CD4-positive, alpha-beta T cell (primary cell): ENCODE data around the gene NFYC. TPM values are rescaled to one million over a fixed set of nuclear protein-coding genes. Genes with fewer than 3 reads are reported as not detected.

ENCODE experiments used
- ATAC-seq: fragments of 200-7000 bp; cut with Tn5 transposase; one replicate; pipeline ENCODE4 v1.10.0; 2022; ENCODE audit warnings: mild to moderate bottlenecking; ENCODE audit not compliant: poor library complexity
- CTCF ChIA-PET: fragments of 350-600 bp; sonication (Branson Sonifier 250); formaldehyde crosslinking; loops from one replicate; lab custom pipeline; 2021; ENCODE audit warnings: antibody characterized with exemption, inconsistent platforms; lab: Charles Lee
- POLR2A ChIA-PET: fragments of 350-600 bp; sonication (Branson Sonifier 250); formaldehyde crosslinking; loops from one replicate; lab custom pipeline; 2021; ENCODE audit warnings: antibody characterized with exemption, inconsistent platforms; lab: Charles Lee
- DNase-seq, 14 experiments: peaks; one replicate each; pipeline ENCODE4 v3.0.0-alpha.2; 2013 to 2020; ENCODE audit warnings: mixed read lengths in 2 of 14
- H3K27ac ChIP-seq, 2 donors: one replicate each; pipeline versions ENCODE4 v1.5.1 to v1.7.0; 2013; ENCODE audit warnings: low read length in 2 of 2, low read depth in 1 of 2, mild to moderate bottlenecking in 1 of 2
- H3K27me3 ChIP-seq, 2 experiments: 1 replicate in 1 of 2; 2 replicates in 1 of 2; pipeline versions ENCODE4 v1.6.1 to v1.7.0; 2013; ENCODE audit warnings: low read length in 2 of 2, control low read depth in 1 of 2, mild to moderate bottlenecking in 1 of 2, moderate library complexity in 1 of 2; ENCODE audit not compliant: insufficient read depth in 2 of 2, control insufficient read depth in 1 of 2
- H3K36me3 ChIP-seq: one replicate; pipeline ENCODE4 v1.6.1; 2013; ENCODE audit warnings: low read length, control low read depth; ENCODE audit not compliant: insufficient read depth
- H3K4me1 ChIP-seq: one replicate; pipeline ENCODE4 v1.6.1; 2013; ENCODE audit warnings: low read length, control low read depth; ENCODE audit not compliant: insufficient read depth
- H3K4me3 ChIP-seq: one replicate; pipeline ENCODE4 v1.5.1; 2013; ENCODE audit warnings: mild to moderate bottlenecking, low read length, moderate library complexity
- H3K9me3 ChIP-seq, 2 experiments: 1 replicate in 1 of 2; 2 replicates in 1 of 2; pipeline versions ENCODE4 v1.6.1 to v1.7.0; 2013; ENCODE audit warnings: low read length in 2 of 2, mild to moderate bottlenecking in 2 of 2, control low read depth in 1 of 2, moderate library complexity in 1 of 2; ENCODE audit not compliant: control insufficient read depth in 1 of 2, insufficient read depth in 1 of 2
- H3K27ac Mint-ChIP-seq: one replicate; pipeline ENCODE4 v1.8.0; 2020; ENCODE audit warnings: mixed read lengths
- H3K27me3 Mint-ChIP-seq: one replicate; pipeline ENCODE4 v1.8.0; 2021; ENCODE audit warnings: mixed read lengths
- H3K36me3 Mint-ChIP-seq: one replicate; pipeline ENCODE4 v1.8.0; 2021; ENCODE audit warnings: low read depth, mixed read lengths
- H3K4me1 Mint-ChIP-seq: one replicate; pipeline ENCODE4 v1.8.0; 2021; ENCODE audit warnings: low read depth, mixed read lengths
- H3K4me3 Mint-ChIP-seq: one replicate; pipeline ENCODE4 v1.8.0; 2020; ENCODE audit warnings: mild to moderate bottlenecking, mixed read lengths
- H3K9me3 Mint-ChIP-seq: one replicate; pipeline ENCODE4 v1.8.0; 2020; ENCODE audit warnings: mixed read lengths
- CTCF ChIP-seq: fragments of 200-600 bp; IDR thresholded peaks from one replicate; pipeline ENCODE4 v1.8.0; 2022; ENCODE audit warnings: antibody characterized with exemption, mild to moderate bottlenecking
- intact Hi-C, 2 experiments: fragments of 100-400 bp; cut with DNase I in 1 of 2; cut with micrococcal nuclease in 1 of 2; formaldehyde crosslinking; loops; one replicate each; pipeline versions ENCODE4 v1.15.1 to v1.9.0; 2023 to 2025; cut with DNase I, micrococcal nuclease
- total RNA-seq, 174 experiments: library from RNA in 2 of 174; stranded (reverse) in 2 of 174; gene quantifications; one replicate each; pipeline ENCODE4 v1.2.3 and lab custom pipeline; 2021 to 2026

NFYC gene
- total RNA-seq, 2 experiments from 2014 or later, result 28.6 to 35.2 TPM

- POLR2A ChIA-PET, result no interaction called here
Measured at GRCh38 chr1:40738831-40739230, 47.3 kb downstream of the NFYC start.

GRCh38 chr1:40739455-40740008 lies 48.0 kb downstream of the NFYC start:
- Mint-ChIP-seq H3K36me3 (peaks cover 70% of the 10 kb centered on the region), H3K4me3 (no peak overlapping the region), H3K27ac (peak overlapping the region; percentile 6), H3K9me3 (no peaks in the 10 kb centered on the region), H3K4me1 (peaks cover 73% of the 10 kb centered on the region), H3K27me3 (no peaks in the 10 kb centered on the region)
- no peak overlapping the region for H3K27ac ChIP-seq
- H3K36me3 ChIP-seq, result peaks cover 53% of the 10 kb centered on the region
- no peak for TF ChIP-seq CTCF
- peaks cover 10% of the 10 kb centered on the region for H3K4me1 ChIP-seq
- H3K4me3 ChIP-seq, result no peak overlapping the region
- ATAC-seq (no peak), DNase-seq (no peak)
- no peaks in the 10 kb centered on the region for H3K9me3 ChIP-seq
- intact Hi-C loops, result no loop called here
- POLR2A ChIA-PET, result no interaction called here
- H3K27me3 ChIP-seq, result no peaks in the 10 kb centered on the region
- CTCF ChIA-PET, result interaction anchor here (1.3 to 1.5 kb wide), 2 partner anchors 20 to 213 kb away, joined by 3 read pairs; no protein-coding TSS in a partner anchor

More at GRCh38 chr1:40738831-40739230, 47.3 kb downstream of the NFYC start:
- Mint-ChIP-seq H3K27me3 (no peaks in the 10 kb centered on the region), H3K9me3 (no peaks in the 10 kb centered on the region), H3K4me3 (no peak overlapping the region), H3K4me1 (peaks cover 70% of the 10 kb centered on the region), H3K36me3 (peaks cover 66% of the 10 kb centered on the region), H3K27ac (no peak overlapping the region)
- CTCF ChIA-PET, result interaction anchor here (0.9 to 1.3 kb wide), 2 partner anchors 66 to 214 kb away, joined by 3 read pairs; no protein-coding TSS in a partner anchor
- intact Hi-C loops, result no loop called here
- H3K36me3 ChIP-seq, result peaks cover 49% of the 10 kb centered on the region
- H3K9me3 ChIP-seq, result no peaks in the 10 kb centered on the region
- DNase-seq, result no peak
- no peak for TF ChIP-seq CTCF
- peaks cover 10% of the 10 kb centered on the region for H3K4me1 ChIP-seq
- ATAC-seq, result no peak
- H3K27ac ChIP-seq, result no peak overlapping the region
- no peak overlapping the region for H3K4me3 ChIP-seq
- H3K27me3 ChIP-seq, result no peaks in the 10 kb centered on the region

GRCh38 chr1:40740039-40740996 lies 48.8 kb downstream of the NFYC start:
- H3K27me3 ChIP-seq, result no peaks in the 10 kb centered on the region
- POLR2A ChIA-PET, result no interaction called here
- H3K4me3 ChIP-seq, result no peak overlapping the region
- no peak for ATAC-seq
- CTCF ChIA-PET, result interaction anchor here (1.5 kb wide), 1 partner anchor 21 kb away, joined by 3 read pairs; no protein-coding TSS in a partner anchor
- H3K9me3 ChIP-seq, result no peaks in the 10 kb centered on the region
- Mint-ChIP-seq H3K27ac (peak overlapping the region; percentile 6), H3K4me1 (peaks cover 73% of the 10 kb centered on the region), H3K4me3 (no peak overlapping the region), H3K27me3 (no peaks in the 10 kb centered on the region), H3K36me3 (peaks cover 73% of the 10 kb centered on the region), H3K9me3 (no peaks in the 10 kb centered on the region)
- H3K36me3 ChIP-seq, result peaks cover 55% of the 10 kb centered on the region
- no peak for DNase-seq
- H3K4me1 ChIP-seq, result peaks cover 10% of the 10 kb centered on the region
- no peak for TF ChIP-seq CTCF
- intact Hi-C loops, result no loop called here
- H3K27ac ChIP-seq, result no peak overlapping the region
